ENCODE data around the gene PTX4. TPM values are rescaled to one million over a fixed set of nuclear protein-coding genes. Genes with fewer than 3 reads are reported as not detected.

The PTX4 gene
- total RNA-seq, 1 donor from 2014 or later, result 1.0 TPM

- Histone ChIP-seq H3K9ac (ENCODE audit: low read depth in 1 of 3, low read length in 3 of 3) (no peak overlapping the region), H3K4me3 (ENCODE audit: low read length in 3 of 3) (no peak overlapping the region), H3K27ac (ENCODE audit: low read depth, low read length) (no peak overlapping the region), H3K4me1 (ENCODE audit: control insufficient read depth in 3 of 3, insufficient read depth in 3 of 3, low read length in 3 of 3) (peaks cover 0 to 8% (median 2%) of the 10 kb centered on the region in 3 donors), H3K27me3 (ENCODE audit: control insufficient read depth in 3 of 3, insufficient read depth in 3 of 3, low read length in 3 of 3) (no peaks in the 10 kb centered on the region), H3K36me3 (ENCODE audit: control insufficient read depth in 3 of 3, insufficient read depth in 3 of 3, low read length in 3 of 3) (peaks cover 13 to 23% (median 16%) of the 10 kb centered on the region in 3 donors), H3K9me3 (ENCODE audit: control insufficient read depth in 3 of 3, low read length in 3 of 3) (no peaks in the 10 kb centered on the region)
Measured at GRCh38 chr16:1464894-1465566, 23.7 kb downstream of the PTX4 start.

- Histone ChIP-seq H3K4me1 (ENCODE audit: control insufficient read depth in 3 of 3, insufficient read depth in 3 of 3, low read length in 3 of 3) (peaks cover 0 to 5% (median 2%) of the 10 kb centered on the region in 3 donors), H3K9me3 (ENCODE audit: control insufficient read depth in 3 of 3, low read length in 3 of 3) (no peaks in the 10 kb centered on the region), H3K9ac (ENCODE audit: low read depth in 1 of 3, low read length in 3 of 3) (no peak overlapping the region), H3K27ac (ENCODE audit: low read depth, low read length) (no peak overlapping the region), H3K4me3 (ENCODE audit: low read length in 3 of 3) (no peak overlapping the region), H3K36me3 (ENCODE audit: control insufficient read depth in 3 of 3, insufficient read depth in 3 of 3, low read length in 3 of 3) (peaks cover 13 to 26% (median 16%) of the 10 kb centered on the region in 3 donors), H3K27me3 (ENCODE audit: control insufficient read depth in 3 of 3, insufficient read depth in 3 of 3, low read length in 3 of 3) (no peaks in the 10 kb centered on the region)
Measured at GRCh38 chr16:1464196-1464893, 24.4 kb downstream of the PTX4 start.

- no peak overlapping the region for H3K9ac ChIP-seq (ENCODE audit: low read depth in 1 of 3, low read length in 3 of 3)
- H3K9me3 ChIP-seq (ENCODE audit: control insufficient read depth in 3 of 3, low read length in 3 of 3), result no peaks in the 10 kb centered on the region
- H3K27me3 ChIP-seq (ENCODE audit: control insufficient read depth in 3 of 3, insufficient read depth in 3 of 3, low read length in 3 of 3), result no peaks in the 10 kb centered on the region
- peaks cover 32 to 37% (median 36%) of the 10 kb centered on the region in 3 donors for H3K36me3 ChIP-seq (ENCODE audit: control insufficient read depth in 3 of 3, insufficient read depth in 3 of 3, low read length in 3 of 3)
- H3K27ac ChIP-seq (ENCODE audit: low read depth, low read length), result no peak overlapping the region
- H3K4me1 ChIP-seq (ENCODE audit: control insufficient read depth in 3 of 3, insufficient read depth in 3 of 3, low read length in 3 of 3), result no peaks in the 10 kb centered on the region
- no peak overlapping the region for H3K4me3 ChIP-seq (ENCODE audit: low read length in 3 of 3)
Measured at GRCh38 chr16:1461146-1461545, 27.6 kb downstream of the PTX4 start.

DNA sequence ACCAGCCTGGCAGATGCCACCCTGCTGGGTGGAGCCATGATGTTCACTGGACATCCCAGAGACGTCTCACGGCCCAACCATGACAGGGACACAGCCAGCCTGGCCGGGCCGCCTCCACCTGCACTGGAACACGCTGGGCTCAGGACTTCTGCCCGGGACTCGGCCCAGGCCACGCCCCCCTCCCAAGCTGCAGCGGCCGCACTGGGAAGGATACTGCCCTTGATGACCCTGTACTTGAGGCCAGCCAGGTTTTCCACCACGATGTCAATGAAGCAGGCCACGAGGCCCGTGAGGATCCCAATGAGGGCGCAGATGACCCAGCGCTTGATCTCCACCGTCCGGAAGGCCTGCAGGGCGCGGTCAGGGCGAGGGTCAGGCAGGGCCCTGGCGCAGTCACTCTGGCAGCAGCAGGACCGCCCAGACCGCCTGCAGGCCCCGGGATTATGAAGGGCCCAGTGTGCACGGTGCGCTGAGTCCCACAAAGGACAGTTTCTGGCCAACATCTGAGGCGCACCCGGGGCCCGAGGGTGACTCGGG lies 28.1 kb downstream of the PTX4 start:
- Histone ChIP-seq H3K36me3 (ENCODE audit: control insufficient read depth in 3 of 3, insufficient read depth in 3 of 3, low read length in 3 of 3) (peaks cover 36 to 42% (median 41%) of the 10 kb centered on the region in 3 donors), H3K27ac (ENCODE audit: low read depth, low read length) (no peak overlapping the region)

DNA sequence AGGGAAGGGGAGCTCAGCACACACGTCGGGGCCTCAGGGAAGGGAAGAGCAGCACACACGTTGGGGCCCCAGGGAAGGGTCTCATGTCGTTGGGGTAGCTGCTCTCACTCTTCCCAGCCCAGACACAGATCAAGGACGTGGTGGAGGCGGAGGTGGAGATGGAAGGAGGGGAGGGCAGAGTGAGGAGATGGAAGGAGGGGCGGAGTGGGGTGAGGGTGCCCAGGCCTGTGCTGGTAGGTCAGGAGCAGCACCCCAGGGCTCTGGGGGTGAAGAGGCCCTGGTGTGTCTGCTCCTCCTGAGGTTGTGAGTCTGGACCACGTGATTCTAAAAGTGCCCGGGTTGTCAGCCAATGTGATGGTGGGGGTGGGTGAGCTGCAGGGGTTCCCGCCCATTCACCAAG lies 28.8 kb downstream of the PTX4 start:
- no peak overlapping the region for H3K4me3 ChIP-seq (ENCODE audit: low read length in 3 of 3)
- H3K27me3 ChIP-seq (ENCODE audit: control insufficient read depth in 3 of 3, insufficient read depth in 3 of 3, low read length in 3 of 3), result no peaks in the 10 kb centered on the region
- no peaks in the 10 kb centered on the region for H3K4me1 ChIP-seq (ENCODE audit: control insufficient read depth in 3 of 3, insufficient read depth in 3 of 3, low read length in 3 of 3)
- H3K36me3 ChIP-seq (ENCODE audit: control insufficient read depth in 3 of 3, insufficient read depth in 3 of 3, low read length in 3 of 3), result peaks cover 44 to 49% (median 46%) of the 10 kb centered on the region in 3 donors
- H3K27ac ChIP-seq (ENCODE audit: low read depth, low read length), result no peak overlapping the region
- no peak overlapping the region for H3K9ac ChIP-seq (ENCODE audit: low read depth in 1 of 3, low read length in 3 of 3)
- H3K9me3 ChIP-seq (ENCODE audit: control insufficient read depth in 3 of 3, low read length in 3 of 3), result no peaks in the 10 kb centered on the region

More for the DNA sequence above, 28.1 kb downstream of the PTX4 start:
- H3K9me3 ChIP-seq (ENCODE audit: control insufficient read depth in 3 of 3, low read length in 3 of 3), result no peaks in the 10 kb centered on the region
- no peaks in the 10 kb centered on the region for H3K27me3 ChIP-seq (ENCODE audit: control insufficient read depth in 3 of 3, insufficient read depth in 3 of 3, low read length in 3 of 3)
- H3K4me3 ChIP-seq (ENCODE audit: low read length in 3 of 3), result no peak overlapping the region
- no peak overlapping the region for H3K9ac ChIP-seq (ENCODE audit: low read depth in 1 of 3, low read length in 3 of 3)
- H3K4me1 ChIP-seq (ENCODE audit: control insufficient read depth in 3 of 3, insufficient read depth in 3 of 3, low read length in 3 of 3), result no peaks in the 10 kb centered on the region

- no peak overlapping the region for H3K9ac ChIP-seq (ENCODE audit: low read depth in 1 of 3, low read length in 3 of 3)
- H3K4me3 ChIP-seq (ENCODE audit: low read length in 3 of 3), result no peak overlapping the region
- H3K4me1 ChIP-seq (ENCODE audit: control insufficient read depth in 3 of 3, insufficient read depth in 3 of 3, low read length in 3 of 3), result no peaks in the 10 kb centered on the region
- H3K27ac ChIP-seq (ENCODE audit: low read depth, low read length), result no peak overlapping the region
- no peaks in the 10 kb centered on the region for H3K9me3 ChIP-seq (ENCODE audit: control insufficient read depth in 3 of 3, low read length in 3 of 3)
- H3K36me3 ChIP-seq (ENCODE audit: control insufficient read depth in 3 of 3, insufficient read depth in 3 of 3, low read length in 3 of 3), result peaks cover 52 to 55% (median 52%) of the 10 kb centered on the region in 3 donors
- no peaks in the 10 kb centered on the region for H3K27me3 ChIP-seq (ENCODE audit: control insufficient read depth in 3 of 3, insufficient read depth in 3 of 3, low read length in 3 of 3)
Measured at GRCh38 chr16:1458977-1459341, 29.8 kb downstream of the PTX4 start.

DNA sequence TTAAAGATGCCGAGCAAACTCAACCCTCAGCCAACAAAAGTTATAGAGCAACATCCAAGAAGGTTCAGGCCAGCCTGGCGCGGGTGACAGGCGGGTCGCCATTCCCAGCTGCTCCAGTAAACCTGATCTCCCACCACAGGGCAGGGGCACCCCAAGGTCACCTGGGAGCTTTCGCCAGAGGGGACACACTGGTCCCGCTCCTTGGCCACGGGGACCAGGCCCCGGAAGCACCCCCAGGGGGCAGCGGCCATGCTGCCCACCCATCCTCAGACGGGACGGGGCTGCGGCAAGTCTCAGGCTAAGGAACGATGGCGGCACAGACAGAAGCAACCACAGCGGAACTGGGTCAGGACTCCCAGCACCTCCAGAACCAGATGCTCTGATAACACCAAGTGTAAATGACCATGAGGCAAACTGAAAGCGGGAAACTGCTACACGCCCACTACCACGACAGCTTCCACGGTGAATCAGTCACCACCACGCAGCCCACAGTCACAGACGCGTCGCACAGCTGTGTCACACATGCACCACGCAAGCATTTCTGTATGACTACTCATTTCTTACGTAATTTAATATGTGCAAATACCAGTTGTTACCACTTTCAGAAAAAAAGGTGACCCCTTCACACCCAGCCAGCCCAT lies 30.3 kb downstream of the PTX4 start:
- H3K4me3 ChIP-seq (ENCODE audit: low read length in 3 of 3), result no peak overlapping the region
- H3K4me1 ChIP-seq (ENCODE audit: control insufficient read depth in 3 of 3, insufficient read depth in 3 of 3, low read length in 3 of 3), result no peaks in the 10 kb centered on the region
- H3K9ac ChIP-seq (ENCODE audit: low read depth in 1 of 3, low read length in 3 of 3), result no peak overlapping the region
- no peaks in the 10 kb centered on the region for H3K9me3 ChIP-seq (ENCODE audit: control insufficient read depth in 3 of 3, low read length in 3 of 3)
- H3K27me3 ChIP-seq (ENCODE audit: control insufficient read depth in 3 of 3, insufficient read depth in 3 of 3, low read length in 3 of 3), result no peaks in the 10 kb centered on the region
- H3K36me3 ChIP-seq (ENCODE audit: control insufficient read depth in 3 of 3, insufficient read depth in 3 of 3, low read length in 3 of 3), result peaks cover 57 to 60% (median 57%) of the 10 kb centered on the region in 3 donors
- H3K27ac ChIP-seq (ENCODE audit: low read depth, low read length), result no peak overlapping the region

GRCh38 chr16:1457489-1458245 lies 31.1 kb downstream of the PTX4 start:
- H3K4me3 ChIP-seq (ENCODE audit: low read length in 3 of 3), result no peak overlapping the region
- peaks cover 61 to 62% (median 62%) of the 10 kb centered on the region in 3 donors for H3K36me3 ChIP-seq (ENCODE audit: control insufficient read depth in 3 of 3, insufficient read depth in 3 of 3, low read length in 3 of 3)
- H3K9me3 ChIP-seq (ENCODE audit: control insufficient read depth in 3 of 3, low read length in 3 of 3), result no peaks in the 10 kb centered on the region
- H3K9ac ChIP-seq (ENCODE audit: low read depth in 1 of 3, low read length in 3 of 3), result no peak overlapping the region
- no peaks in the 10 kb centered on the region for H3K27me3 ChIP-seq (ENCODE audit: control insufficient read depth in 3 of 3, insufficient read depth in 3 of 3, low read length in 3 of 3)
- no peaks in the 10 kb centered on the region for H3K4me1 ChIP-seq (ENCODE audit: control insufficient read depth in 3 of 3, insufficient read depth in 3 of 3, low read length in 3 of 3)
- no peak overlapping the region for H3K27ac ChIP-seq (ENCODE audit: low read depth, low read length)

DNA sequence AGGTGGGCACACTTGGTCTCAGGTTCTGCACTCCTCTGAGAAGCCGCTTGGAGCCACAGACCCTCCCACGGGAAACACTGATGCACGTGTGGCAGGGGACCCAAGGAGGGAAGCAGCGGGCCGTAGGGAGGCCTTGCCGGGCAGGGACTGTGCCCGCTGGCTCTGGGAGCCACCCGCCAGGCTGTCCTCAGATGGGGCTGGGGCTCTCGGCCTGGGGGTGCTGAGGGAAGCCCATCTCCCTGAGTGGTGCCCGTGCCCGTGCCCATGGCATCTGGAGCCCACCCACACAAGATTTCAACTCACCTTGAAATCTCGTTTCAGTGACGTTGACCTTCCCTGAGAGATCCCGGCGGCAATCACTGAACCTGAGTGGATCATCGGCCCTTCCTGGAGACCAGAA lies 31.8 kb downstream of the PTX4 start:
- Histone ChIP-seq H3K9ac (ENCODE audit: low read depth in 1 of 3, low read length in 3 of 3) (no peak overlapping the region), H3K9me3 (ENCODE audit: control insufficient read depth in 3 of 3, low read length in 3 of 3) (no peaks in the 10 kb centered on the region), H3K36me3 (ENCODE audit: control insufficient read depth in 3 of 3, insufficient read depth in 3 of 3, low read length in 3 of 3) (peaks cover 64 to 69% (median 66%) of the 10 kb centered on the region in 3 donors), H3K27me3 (ENCODE audit: control insufficient read depth in 3 of 3, insufficient read depth in 3 of 3, low read length in 3 of 3) (no peaks in the 10 kb centered on the region), H3K27ac (ENCODE audit: low read depth, low read length) (no peak overlapping the region), H3K4me1 (ENCODE audit: control insufficient read depth in 3 of 3, insufficient read depth in 3 of 3, low read length in 3 of 3) (no peaks in the 10 kb centered on the region), H3K4me3 (ENCODE audit: low read length in 3 of 3) (no peak overlapping the region)

All from skeletal muscle tissue (tissue), 4 donors.